Hematopoietic multipotent progenitor cell (in vitro differentiated cells): Measurements from ENCODE around the gene ZNF516. TPM values are rescaled to one million over a fixed set of nuclear protein-coding genes. Genes with fewer than 3 reads are reported as not detected.

Experiments used
- DNase-seq, 3 donors: peaks; one replicate each; pipeline ENCODE4 v3.0.0-alpha.2; 2011 to 2015; ENCODE audit warnings: low read depth in 2 of 3, low spot score in 2 of 3
- total RNA-seq: library from RNA; depleted of rRNA; stranded (reverse); fragments of >200 nt; gene quantifications from one replicate; pipeline ENCODE4 v1.2.3, GENCODE V29; 2012

Gene ZNF516
- total RNA-seq, 1 donor, result 20.2 TPM

DNA sequence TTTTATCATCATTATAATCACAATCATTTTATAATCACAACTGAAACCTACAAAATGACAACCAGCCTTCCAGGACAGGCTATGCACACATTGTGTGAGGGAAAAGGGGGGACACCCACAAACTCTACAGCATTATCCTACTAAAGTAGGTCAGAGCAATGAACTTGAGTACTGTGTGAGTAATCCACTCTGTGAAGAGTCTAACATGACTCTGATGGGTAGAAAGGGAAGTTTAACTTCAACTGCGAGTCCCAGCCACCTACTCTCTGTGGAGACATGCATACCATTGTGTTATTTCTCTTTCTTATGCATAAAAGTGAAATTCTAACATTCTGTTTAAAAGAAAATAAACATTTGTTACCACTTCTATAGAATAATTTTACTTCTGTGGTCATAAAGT lies 177.9 kb downstream of the ZNF516 start:
- no peak for DNase-seq

DNA sequence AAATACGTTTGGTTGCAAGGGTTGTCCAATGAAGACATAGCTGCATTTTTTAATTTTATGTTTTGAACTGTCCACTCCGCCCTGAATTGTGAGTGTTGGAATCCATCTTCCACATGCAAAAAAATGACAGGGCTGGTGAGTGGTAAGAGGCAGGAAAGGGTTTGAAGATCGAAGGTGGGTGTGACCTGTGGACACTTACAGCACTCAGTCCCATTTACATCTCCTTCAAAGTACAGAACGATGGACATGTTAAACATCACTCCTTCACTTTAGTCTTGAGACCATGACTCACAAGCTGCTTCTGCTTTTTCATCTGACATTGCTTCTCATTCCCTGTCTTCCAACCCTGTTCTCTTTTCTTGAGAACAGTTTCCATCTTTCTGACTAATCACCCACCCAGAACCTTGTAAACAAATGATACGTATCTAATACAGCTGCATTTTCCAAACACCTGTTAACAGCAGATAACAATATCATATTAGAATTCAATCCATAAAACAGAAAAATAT lies 179.3 kb downstream of the ZNF516 start:
- DNase-seq, result no peak

DNA sequence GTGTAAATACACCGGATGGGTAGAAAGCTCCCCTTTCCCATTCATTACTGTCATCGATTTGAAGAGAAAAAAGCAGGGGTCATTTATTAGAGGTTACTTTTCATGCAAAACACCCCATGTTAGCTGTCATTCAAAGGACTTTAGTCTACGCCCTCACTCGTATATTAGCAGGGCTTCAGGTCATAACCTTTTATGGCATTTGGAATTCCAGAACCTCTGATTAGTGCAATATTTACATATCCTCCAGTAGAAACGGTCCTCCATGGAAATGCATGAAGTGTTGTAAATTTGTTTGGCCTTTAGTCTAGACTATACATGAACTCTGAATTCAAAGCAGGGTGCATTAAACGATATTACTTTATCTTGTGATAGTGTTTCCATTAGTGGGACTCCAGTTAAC lies 180.5 kb downstream of the ZNF516 start:
- no peak for DNase-seq

DNA sequence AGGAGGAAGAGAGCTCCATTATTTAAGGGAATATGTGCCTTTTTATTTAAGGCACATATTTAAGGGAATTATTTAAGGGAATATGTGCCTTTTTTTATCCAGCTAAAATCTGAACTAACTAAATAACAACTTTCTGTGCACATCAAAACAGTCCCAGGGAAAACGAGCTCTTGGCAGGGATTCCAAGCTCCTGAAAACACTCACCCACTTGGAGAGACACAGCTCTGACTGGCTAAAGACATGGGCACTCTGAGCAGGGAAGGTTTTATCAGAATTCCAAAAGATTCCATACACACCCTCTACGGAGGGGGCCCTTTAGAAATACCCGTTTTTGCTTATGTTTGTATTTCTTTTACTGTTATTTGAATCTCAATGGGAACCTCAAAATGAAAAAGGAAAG lies 181.0 kb downstream of the ZNF516 start:
- no peak for DNase-seq
